Trophoblast cell (in vitro differentiated cells and primary cell): ENCODE data around the gene FSTL4.

ENCODE experiments used
- DNase-seq, 2 donors: peaks; one replicate each; pipeline ENCODE4 v3.0.0-alpha.2; 2016
- H2AFZ ChIP-seq: 2 replicates; pipeline ENCODE4 v1.6.1; 2013; ENCODE audit warnings: low read length, moderate library complexity, mild to moderate bottlenecking; ENCODE audit not compliant: insufficient read depth, poor library complexity
- H2AK5ac ChIP-seq: 2 replicates; pipeline ENCODE4 v1.6.1; 2013; ENCODE audit warnings: mild to moderate bottlenecking, low read length
- H2BK120ac ChIP-seq: 2 replicates; pipeline ENCODE4 v1.6.1; 2013; ENCODE audit warnings: low read length, mild to moderate bottlenecking, moderate library complexity; ENCODE audit not compliant: insufficient read depth, poor library complexity
- H2BK12ac ChIP-seq: 2 replicates; pipeline ENCODE4 v1.6.1; 2013; ENCODE audit warnings: mild to moderate bottlenecking, low read length, moderate library complexity
- H2BK5ac ChIP-seq: 2 replicates; pipeline ENCODE4 v1.6.1; 2013; ENCODE audit warnings: low read length, low read depth, moderate library complexity, mild to moderate bottlenecking; ENCODE audit not compliant: poor library complexity
- H3K14ac ChIP-seq: 2 replicates; pipeline ENCODE4 v1.6.1; 2013; ENCODE audit warnings: mild to moderate bottlenecking, low read length
- H3K18ac ChIP-seq: 2 replicates; pipeline ENCODE4 v1.6.1; 2013; ENCODE audit warnings: mild to moderate bottlenecking, low read length
- H3K23ac ChIP-seq: 2 replicates; pipeline ENCODE4 v1.6.1; 2013; ENCODE audit warnings: low read length
- H3K27ac ChIP-seq: 2 replicates; pipeline ENCODE4 v1.5.1; 2013; ENCODE audit warnings: low read depth, mild to moderate bottlenecking, inconsistent platforms, low read length, moderate library complexity
- H3K27me3 ChIP-seq: 2 replicates; pipeline ENCODE4 v1.6.1; 2013; ENCODE audit warnings: inconsistent platforms, mild to moderate bottlenecking, low read length, moderate library complexity; ENCODE audit not compliant: insufficient read depth
- H3K36me3 ChIP-seq, 2 experiments: 1 replicate in 1 of 2; 2 replicates in 1 of 2; pipeline ENCODE4 v1.6.1; 2013; ENCODE audit warnings: low read length in 2 of 2, mild to moderate bottlenecking in 2 of 2, moderate library complexity in 1 of 2; ENCODE audit not compliant: insufficient read depth in 2 of 2, control insufficient read depth in 1 of 2
- H3K4ac ChIP-seq: 2 replicates; pipeline ENCODE4 v1.6.1; 2013; ENCODE audit warnings: low read depth, mild to moderate bottlenecking, low read length, moderate library complexity
- H3K4me1 ChIP-seq, 2 experiments: 1 replicate in 1 of 2; 2 replicates in 1 of 2; pipeline ENCODE4 v1.6.1; 2013; ENCODE audit warnings: low read length in 2 of 2, mild to moderate bottlenecking in 2 of 2, moderate library complexity in 1 of 2; ENCODE audit not compliant: insufficient read depth in 2 of 2, control insufficient read depth in 1 of 2
- H3K4me2 ChIP-seq: 2 replicates; pipeline ENCODE4 v1.6.1; 2013; ENCODE audit warnings: inconsistent platforms, mild to moderate bottlenecking, low read length, moderate library complexity
- H3K4me3 ChIP-seq: 2 replicates; pipeline ENCODE4 v1.5.1; 2013; ENCODE audit warnings: mild to moderate bottlenecking, low read depth, low read length, inconsistent platforms
- H3K79me1 ChIP-seq: one replicate; pipeline ENCODE4 v1.6.1; 2013; ENCODE audit warnings: low read length
- H3K79me2 ChIP-seq: 2 replicates; pipeline ENCODE4 v1.6.1; 2013; ENCODE audit warnings: low read length, mild to moderate bottlenecking; ENCODE audit not compliant: control insufficient read depth, insufficient read depth, poor library complexity
- H3K9ac ChIP-seq: 2 replicates; pipeline ENCODE4 v1.6.1; 2013; ENCODE audit warnings: mild to moderate bottlenecking, low read length
- H3K9me3 ChIP-seq: 2 replicates; pipeline ENCODE4 v1.6.1; 2013; ENCODE audit warnings: low read depth, mild to moderate bottlenecking, control low read depth, inconsistent platforms, low read length; ENCODE audit not compliant: insufficient read depth
- H4K12ac ChIP-seq: 2 replicates; pipeline ENCODE4 v1.6.1; 2013; ENCODE audit warnings: low read depth, mild to moderate bottlenecking, low read length, moderate library complexity
- H4K8ac ChIP-seq: 2 replicates; pipeline ENCODE4 v1.6.1; 2013; ENCODE audit warnings: low read depth, mild to moderate bottlenecking, low read length, moderate library complexity
- H4K91ac ChIP-seq: one replicate; pipeline ENCODE4 v1.6.1; 2013; ENCODE audit warnings: low read depth, mild to moderate bottlenecking, low read length, moderate library complexity
- WGBS: extraction: QIAGEN DNeasy Blood & Tissue Kit; methylation state at CpG from one replicate; pipeline ENCODE4 v1.1.7; 2013; ENCODE audit warnings: missing lambda C conversion rate; ENCODE audit not compliant: insufficient read length, insufficient coverage; ENCODE audit errors: extremely low coverage; 5-methylcytosine and 5-hydroxymethylcytosine counted together

FSTL4 gene

DNA sequence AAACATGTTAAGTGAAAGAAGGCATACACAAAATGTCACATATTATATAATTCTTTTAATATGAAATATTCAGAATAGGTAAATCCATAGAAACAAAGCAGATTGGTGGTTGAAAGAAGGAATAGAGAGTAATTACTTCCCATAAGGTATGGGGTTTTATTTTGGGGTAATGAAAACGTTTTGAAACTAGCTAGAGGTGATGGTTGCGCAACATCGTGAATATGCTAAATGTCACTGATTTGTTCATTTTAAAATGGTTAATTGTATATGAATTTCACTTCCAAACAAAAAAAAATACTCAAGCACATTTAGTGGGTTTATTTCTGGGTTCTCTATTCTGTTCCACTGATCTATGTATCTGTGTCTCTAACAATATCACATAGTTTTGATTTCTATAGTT, 12.0 kb upstream of the FSTL4 start:
- H3K4me2 ChIP-seq, result no peak overlapping the region
- whole genome bisulfite sequencing, result no CpG with 5 or more reads among the region's 3 CpGs
- H3K79me1 ChIP-seq, result no peaks in the 10 kb centered on the region
- no peak overlapping the region for H3K9ac ChIP-seq
- no peak overlapping the region for H4K8ac ChIP-seq
- no peak overlapping the region for H3K27ac ChIP-seq
- H3K4ac ChIP-seq, result no peak overlapping the region
- no peak overlapping the region for H2AK5ac ChIP-seq
- no peak overlapping the region for H3K4me3 ChIP-seq
- no peaks in the 10 kb centered on the region for H3K27me3 ChIP-seq
- no peak overlapping the region for H2BK12ac ChIP-seq
- H2BK5ac ChIP-seq, result no peak overlapping the region
- no peaks in the 10 kb centered on the region for H3K79me2 ChIP-seq
- H3K23ac ChIP-seq, result no peak overlapping the region
- no peak overlapping the region for H4K12ac ChIP-seq
- H3K9me3 ChIP-seq, result no peaks in the 10 kb centered on the region
- H3K36me3 ChIP-seq, result no peaks in the 10 kb centered on the region
- H2AFZ ChIP-seq, result no peak overlapping the region
- H3K14ac ChIP-seq, result no peak overlapping the region
- H3K4me1 ChIP-seq, result no peaks in the 10 kb centered on the region
- no peak overlapping the region for H2BK120ac ChIP-seq
- no peak overlapping the region for H4K91ac ChIP-seq
- H3K18ac ChIP-seq, result no peak overlapping the region
- DNase-seq, result no peak

DNA sequence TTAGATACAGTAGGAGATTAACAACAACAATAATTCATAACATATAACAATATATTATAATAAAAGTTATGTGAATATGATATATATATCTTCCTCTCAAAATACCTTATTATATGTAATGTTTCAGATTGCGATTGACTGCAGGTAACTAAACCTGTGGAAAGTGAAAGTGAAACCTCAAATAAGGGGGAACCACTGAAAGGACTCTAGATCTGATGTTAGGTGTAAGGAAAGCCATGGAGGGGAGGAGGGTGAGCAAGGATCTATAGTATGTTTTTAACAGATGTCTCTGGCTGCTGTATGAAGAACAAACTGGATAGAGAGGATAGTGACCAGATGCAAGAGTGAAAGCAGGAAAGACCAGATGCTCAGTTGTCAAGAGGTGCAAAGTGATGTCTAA, 5.8 kb upstream of the FSTL4 start:
- peaks cover 9% of the 10 kb centered on the region for H3K27me3 ChIP-seq
- H3K18ac ChIP-seq, result no peak overlapping the region
- no peak overlapping the region for H2AK5ac ChIP-seq
- no peaks in the 10 kb centered on the region for H3K36me3 ChIP-seq
- H3K79me2 ChIP-seq, result no peaks in the 10 kb centered on the region
- no peak overlapping the region for H3K4me2 ChIP-seq
- no peaks in the 10 kb centered on the region for H3K79me1 ChIP-seq
- H3K4me1 ChIP-seq, result no peaks in the 10 kb centered on the region
- H4K12ac ChIP-seq, result no peak overlapping the region
- H3K9ac ChIP-seq, result no peak overlapping the region
- H3K9me3 ChIP-seq, result no peaks in the 10 kb centered on the region
- H4K91ac ChIP-seq, result no peak overlapping the region
- no peak overlapping the region for H3K27ac ChIP-seq
- no peak overlapping the region for H2BK120ac ChIP-seq
- H2BK5ac ChIP-seq, result no peak overlapping the region
- no peak overlapping the region for H3K14ac ChIP-seq
- H2BK12ac ChIP-seq, result no peak overlapping the region
- H2AFZ ChIP-seq, result no peak overlapping the region
- H3K23ac ChIP-seq, result no peak overlapping the region
- H3K4ac ChIP-seq, result no peak overlapping the region
- WGBS, result no CpG with 5 or more reads among the region's 1 CpG
- no peak overlapping the region for H3K4me3 ChIP-seq
- no peak for DNase-seq
- no peak overlapping the region for H4K8ac ChIP-seq

DNA sequence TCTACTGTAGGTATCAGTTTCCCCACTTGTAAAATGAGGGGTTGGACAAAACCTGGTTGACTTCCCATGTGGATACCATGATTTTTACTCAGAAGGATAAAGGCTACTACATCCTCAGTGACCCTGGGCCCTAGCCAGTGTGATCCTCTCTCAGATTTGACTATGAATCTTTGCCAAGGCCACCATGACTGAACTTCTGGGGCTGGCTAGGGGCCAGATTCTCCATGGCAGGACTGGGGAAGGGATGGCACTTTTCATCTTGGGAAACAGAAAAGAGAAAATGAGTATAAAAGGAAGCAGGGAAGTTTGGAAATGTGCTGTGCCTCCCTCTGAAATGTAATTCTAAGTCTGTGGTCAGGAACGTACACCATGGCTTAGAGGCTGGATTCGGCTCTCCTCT, 1.4 kb upstream of the FSTL4 start:
- H2BK12ac ChIP-seq, result no peak overlapping the region
- H3K9ac ChIP-seq, result no peak overlapping the region
- H3K27ac ChIP-seq, result no peak overlapping the region
- H2AK5ac ChIP-seq, result no peak overlapping the region
- no peak overlapping the region for H3K23ac ChIP-seq
- H4K8ac ChIP-seq, result no peak overlapping the region
- no peak overlapping the region for H3K14ac ChIP-seq
- no peak overlapping the region for H3K4me2 ChIP-seq
- no peak overlapping the region for H4K12ac ChIP-seq
- no peaks in the 10 kb centered on the region for H3K9me3 ChIP-seq
- H2BK120ac ChIP-seq, result no peak overlapping the region
- WGBS, result no CpG with 5 or more reads among the region's 2 CpGs
- no peaks in the 10 kb centered on the region for H3K79me1 ChIP-seq
- no peak overlapping the region for H2BK5ac ChIP-seq
- no peak overlapping the region for H3K4me3 ChIP-seq
- no peaks in the 10 kb centered on the region for H3K79me2 ChIP-seq
- peaks cover 9 to 17% of the 10 kb centered on the region in 2 experiments for H3K4me1 ChIP-seq
- no peak for DNase-seq
- H3K27me3 ChIP-seq, result peaks cover 35% of the 10 kb centered on the region
- H2AFZ ChIP-seq, result no peak overlapping the region
- no peak overlapping the region for H3K4ac ChIP-seq
- no peaks in the 10 kb centered on the region for H3K36me3 ChIP-seq
- H3K18ac ChIP-seq, result no peak overlapping the region
- H4K91ac ChIP-seq, result no peak overlapping the region

DNA sequence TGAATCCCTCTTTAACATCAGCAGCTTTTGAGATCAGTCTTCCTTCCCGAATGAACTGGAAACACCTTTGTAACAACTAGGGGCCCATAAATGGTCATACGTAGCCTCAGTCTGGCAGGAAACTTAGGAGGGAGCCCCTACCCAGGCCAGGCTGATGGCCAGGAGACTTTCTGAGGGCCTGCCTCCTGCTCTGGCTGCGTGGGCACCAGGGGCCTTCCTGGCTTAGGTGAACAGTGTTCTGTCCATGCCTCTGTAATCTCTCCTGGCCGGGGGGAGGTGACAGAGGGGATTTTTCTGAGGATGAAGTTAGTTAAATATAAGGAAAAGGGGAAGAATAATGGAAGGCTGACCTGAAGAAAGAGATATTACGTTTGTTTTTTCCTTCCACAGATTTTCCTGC, 843 bp upstream of the FSTL4 start:
- Histone ChIP-seq H2BK120ac (no peak overlapping the region), H3K4me3 (no peak overlapping the region), H3K79me2 (no peaks in the 10 kb centered on the region), H3K14ac (no peak overlapping the region), H3K36me3 (no peaks in the 10 kb centered on the region), H3K9ac (no peak overlapping the region), H3K27ac (no peak overlapping the region), H3K9me3 (no peaks in the 10 kb centered on the region), H2AFZ (no peak overlapping the region), H3K4ac (no peak overlapping the region), H2AK5ac (no peak overlapping the region), H4K8ac (no peak overlapping the region), H4K91ac (no peak overlapping the region), H3K23ac (no peak overlapping the region), H3K18ac (no peak overlapping the region), H2BK12ac (no peak overlapping the region), H3K4me2 (no peak overlapping the region), H3K79me1 (no peaks in the 10 kb centered on the region), H3K27me3 (peaks cover 35% of the 10 kb centered on the region), H4K12ac (no peak overlapping the region), H2BK5ac (no peak overlapping the region), H3K4me1 (peaks cover 9 to 17% of the 10 kb centered on the region in 2 experiments)
- DNase-seq, result no peak
- WGBS, result 100% methylated on average over 1 of the region's 5 CpGs
